Measurements from ENCODE around the gene ATP11C.

The ATP11C gene

DNA sequence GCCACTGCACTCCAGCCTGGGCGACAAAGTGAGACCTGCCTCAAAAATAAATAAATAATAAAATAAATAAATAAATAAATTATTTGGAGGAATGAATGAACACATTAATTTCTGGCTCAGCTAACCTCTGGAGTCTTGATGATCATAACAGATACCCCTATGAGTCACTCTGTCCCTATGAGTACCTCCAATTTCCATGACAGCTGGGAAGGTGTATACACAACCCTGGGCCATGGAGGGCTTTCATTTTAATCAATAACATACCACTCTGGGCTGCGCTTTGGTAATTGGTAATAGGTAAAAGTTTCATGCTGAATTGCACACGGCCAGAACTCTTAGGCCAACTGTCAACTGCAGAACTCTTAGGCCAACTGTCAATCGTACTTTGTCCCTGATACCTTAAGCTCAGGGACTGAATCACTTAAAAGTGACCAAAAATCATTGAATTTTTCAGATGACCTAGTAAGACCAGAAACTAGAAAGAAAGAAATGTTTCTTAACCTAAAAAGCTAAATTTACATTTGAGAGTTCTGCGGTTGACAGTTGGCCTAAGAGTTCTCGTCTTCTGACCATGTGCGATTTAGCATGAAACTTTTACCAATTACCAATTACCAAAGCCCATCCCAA, 112.4 kb downstream of the ATP11C start:
- no peak overlapping the region for H2AFZ ChIP-seq (ENCODE audit: insufficient read depth, low read length, poor library complexity)

DNA sequence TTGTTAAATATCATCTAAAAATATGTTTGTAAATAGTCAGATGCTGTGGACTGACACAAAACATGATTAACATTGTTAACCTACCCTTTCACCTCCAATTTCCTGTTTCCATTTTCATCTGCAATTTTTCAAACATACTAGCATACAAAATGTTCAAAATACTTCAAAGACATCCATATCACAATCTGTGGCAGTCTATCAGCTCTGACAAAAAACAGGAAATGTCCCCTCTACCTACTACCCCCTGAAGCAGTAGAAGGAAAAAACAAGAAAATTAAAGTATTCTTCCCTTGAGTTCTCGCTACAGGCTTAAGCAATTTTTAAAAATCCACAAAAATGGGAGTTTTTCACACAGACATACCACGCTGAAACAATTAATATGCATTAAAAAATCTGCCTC, 116.6 kb downstream of the ATP11C start:
- H3K23ac ChIP-seq (ENCODE audit: low read length): no peak overlapping the region
- no peak overlapping the region for H4K91ac ChIP-seq (ENCODE audit: low read depth, low read length)
- no peak overlapping the region for H2BK120ac ChIP-seq (ENCODE audit: insufficient read depth, low read length, poor library complexity)
- no peak overlapping the region for H4K12ac ChIP-seq (ENCODE audit: low read depth, low read length)
- no peak overlapping the region for H3K4me3 ChIP-seq (ENCODE audit: low read depth, low read length)
- H4K8ac ChIP-seq (ENCODE audit: low read depth, low read length): no peak overlapping the region
- DNase-seq: no peak
- H3K79me1 ChIP-seq (ENCODE audit: low read length): no peaks in the 10 kb centered on the region
- no peaks in the 10 kb centered on the region for H3K9me3 ChIP-seq (ENCODE audit: insufficient read depth, low read depth, low read length)
- H3K79me2 ChIP-seq (ENCODE audit: control insufficient read depth, insufficient read depth, low read length, poor library complexity): no peaks in the 10 kb centered on the region
- WGBS (ENCODE audit: extremely low coverage, insufficient coverage, insufficient read length): no CpG with 5 or more reads among the region's 2 CpGs
- H3K18ac ChIP-seq (ENCODE audit: low read length): no peak overlapping the region
- no peak overlapping the region for H2BK5ac ChIP-seq (ENCODE audit: low read depth, low read length, poor library complexity)
- H3K27ac ChIP-seq (ENCODE audit: low read depth, low read length): no peak overlapping the region
- no peaks in the 10 kb centered on the region for H3K4me1 ChIP-seq (ENCODE audit: control insufficient read depth in 1 of 2, insufficient read depth in 2 of 2, low read length in 2 of 2)
- H2AFZ ChIP-seq (ENCODE audit: insufficient read depth, low read length, poor library complexity): no peak overlapping the region
- no peak overlapping the region for H3K4me2 ChIP-seq (ENCODE audit: low read length)
- no peak overlapping the region for H3K14ac ChIP-seq (ENCODE audit: low read length)
- no peak overlapping the region for H2BK12ac ChIP-seq (ENCODE audit: low read length)
- no peaks in the 10 kb centered on the region for H3K36me3 ChIP-seq (ENCODE audit: control insufficient read depth in 1 of 2, insufficient read depth in 2 of 2, low read length in 2 of 2)
- H3K4ac ChIP-seq (ENCODE audit: low read depth, low read length): no peak overlapping the region
- no peaks in the 10 kb centered on the region for H3K27me3 ChIP-seq (ENCODE audit: insufficient read depth, low read length)
- H3K9ac ChIP-seq (ENCODE audit: low read length): no peak overlapping the region
- no peak overlapping the region for H2AK5ac ChIP-seq (ENCODE audit: low read length)

More for the DNA sequence above, 112.4 kb downstream of the ATP11C start:
- Histone ChIP-seq H3K4me2 (ENCODE audit: low read length) (no peak overlapping the region), H2AK5ac (ENCODE audit: low read length) (no peak overlapping the region), H3K27ac (ENCODE audit: low read depth, low read length) (no peak overlapping the region), H3K36me3 (ENCODE audit: control insufficient read depth in 1 of 2, insufficient read depth in 2 of 2, low read length in 2 of 2) (peaks cover 0 to 2% of the 10 kb centered on the region in 2 experiments), H4K12ac (ENCODE audit: low read depth, low read length) (no peak overlapping the region), H3K4ac (ENCODE audit: low read depth, low read length) (no peak overlapping the region), H3K4me3 (ENCODE audit: low read depth, low read length) (no peak overlapping the region), H3K79me2 (ENCODE audit: control insufficient read depth, insufficient read depth, low read length, poor library complexity) (no peaks in the 10 kb centered on the region), H3K23ac (ENCODE audit: low read length) (no peak overlapping the region), H3K9me3 (ENCODE audit: insufficient read depth, low read depth, low read length) (no peaks in the 10 kb centered on the region), H2BK5ac (ENCODE audit: low read depth, low read length, poor library complexity) (no peak overlapping the region), H2BK12ac (ENCODE audit: low read length) (no peak overlapping the region), H3K79me1 (ENCODE audit: low read length) (no peaks in the 10 kb centered on the region), H4K8ac (ENCODE audit: low read depth, low read length) (no peak overlapping the region), H3K9ac (ENCODE audit: low read length) (no peak overlapping the region), H2BK120ac (ENCODE audit: insufficient read depth, low read length, poor library complexity) (no peak overlapping the region), H3K4me1 (ENCODE audit: control insufficient read depth in 1 of 2, insufficient read depth in 2 of 2, low read length in 2 of 2) (no peaks in the 10 kb centered on the region), H3K18ac (ENCODE audit: low read length) (no peak overlapping the region), H3K14ac (ENCODE audit: low read length) (no peak overlapping the region), H4K91ac (ENCODE audit: low read depth, low read length) (no peak overlapping the region), H3K27me3 (ENCODE audit: insufficient read depth, low read length) (no peaks in the 10 kb centered on the region)
- no CpG with 5 or more reads among the region's 7 CpGs for WGBS (ENCODE audit: extremely low coverage, insufficient coverage, insufficient read length)
- no peak for DNase-seq

DNA sequence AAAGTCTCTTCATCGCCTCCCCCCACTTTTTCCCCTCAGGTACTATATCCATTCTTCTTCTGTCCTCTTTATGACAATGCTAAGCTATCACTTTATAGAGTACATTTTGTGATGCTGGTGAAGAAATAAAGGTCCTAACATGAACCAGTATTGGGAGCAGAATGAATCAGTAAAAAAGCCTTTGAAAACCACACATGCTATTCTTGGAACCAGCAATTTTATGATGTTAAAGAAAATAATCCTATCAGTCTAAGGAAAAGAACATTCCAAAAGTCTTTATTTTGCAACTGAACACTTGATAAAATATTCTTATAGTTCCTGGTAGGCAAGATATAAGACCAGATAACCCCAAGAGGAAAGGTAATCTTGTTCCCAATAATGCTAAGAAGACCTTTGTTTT, 117.1 kb downstream of the ATP11C start:
- no peak overlapping the region for H3K14ac ChIP-seq (ENCODE audit: low read length)
- no peak for DNase-seq
- no peak overlapping the region for H3K23ac ChIP-seq (ENCODE audit: low read length)
- H3K36me3 ChIP-seq (ENCODE audit: control insufficient read depth in 1 of 2, insufficient read depth in 2 of 2, low read length in 2 of 2): no peaks in the 10 kb centered on the region
- H2AFZ ChIP-seq (ENCODE audit: insufficient read depth, low read length, poor library complexity): no peak overlapping the region
- H3K79me2 ChIP-seq (ENCODE audit: control insufficient read depth, insufficient read depth, low read length, poor library complexity): no peaks in the 10 kb centered on the region
- H2BK120ac ChIP-seq (ENCODE audit: insufficient read depth, low read length, poor library complexity): no peak overlapping the region
- no peaks in the 10 kb centered on the region for H3K4me1 ChIP-seq (ENCODE audit: control insufficient read depth in 1 of 2, insufficient read depth in 2 of 2, low read length in 2 of 2)
- H3K79me1 ChIP-seq (ENCODE audit: low read length): no peaks in the 10 kb centered on the region
- H3K4me2 ChIP-seq (ENCODE audit: low read length): no peak overlapping the region
- H3K4ac ChIP-seq (ENCODE audit: low read depth, low read length): no peak overlapping the region
- H3K9me3 ChIP-seq (ENCODE audit: insufficient read depth, low read depth, low read length): no peaks in the 10 kb centered on the region
- H3K18ac ChIP-seq (ENCODE audit: low read length): no peak overlapping the region
- no peak overlapping the region for H3K9ac ChIP-seq (ENCODE audit: low read length)
- H2AK5ac ChIP-seq (ENCODE audit: low read length): no peak overlapping the region
- H3K27me3 ChIP-seq (ENCODE audit: insufficient read depth, low read length): no peaks in the 10 kb centered on the region
- no peak overlapping the region for H4K91ac ChIP-seq (ENCODE audit: low read depth, low read length)
- WGBS (ENCODE audit: extremely low coverage, insufficient coverage, insufficient read length): no CpG with 5 or more reads among the region's 1 CpG
- H3K4me3 ChIP-seq (ENCODE audit: low read depth, low read length): no peak overlapping the region
- H2BK12ac ChIP-seq (ENCODE audit: low read length): no peak overlapping the region
- H2BK5ac ChIP-seq (ENCODE audit: low read depth, low read length, poor library complexity): no peak overlapping the region
- H4K8ac ChIP-seq (ENCODE audit: low read depth, low read length): no peak overlapping the region
- H4K12ac ChIP-seq (ENCODE audit: low read depth, low read length): no peak overlapping the region
- H3K27ac ChIP-seq (ENCODE audit: low read depth, low read length): no peak overlapping the region

DNA sequence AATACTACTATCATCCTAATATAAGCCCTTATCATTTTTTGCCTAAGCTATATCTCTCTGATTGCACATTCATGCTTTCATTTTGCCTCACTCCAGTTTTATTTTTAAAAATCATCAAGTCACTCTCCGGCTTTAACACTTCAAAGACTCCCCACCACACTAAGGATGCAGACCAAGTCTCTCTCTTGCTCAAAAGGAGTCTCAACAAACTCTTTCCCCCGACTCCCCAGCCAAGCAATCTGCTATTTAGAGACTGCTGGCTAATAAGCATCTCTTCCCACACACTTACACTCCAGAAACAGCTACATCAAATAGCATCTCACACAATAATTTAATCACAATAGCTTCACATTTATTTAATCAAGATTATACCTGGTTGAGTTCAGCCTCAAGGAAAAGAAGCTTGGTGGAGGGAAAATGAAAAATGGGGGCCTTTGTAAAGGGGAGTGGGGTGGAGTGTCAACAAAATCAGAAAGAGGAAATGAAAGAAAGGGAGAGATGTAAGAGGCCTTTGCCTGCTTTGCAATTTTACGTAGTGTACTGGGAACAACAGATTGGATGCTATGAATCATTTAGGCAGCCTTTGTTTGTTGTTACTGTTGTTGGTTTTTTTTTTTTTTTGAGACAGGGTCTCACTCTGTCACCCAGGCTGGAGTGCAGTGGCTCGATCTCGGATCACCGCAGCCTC, 120.8 kb downstream of the ATP11C start:
- no CpG with 5 or more reads among the region's 6 CpGs for WGBS (ENCODE audit: extremely low coverage, insufficient coverage, insufficient read length)
- no peak for DNase-seq

More for the DNA sequence above, 120.8 kb downstream of the ATP11C start:
- H3K9ac ChIP-seq (ENCODE audit: low read length): no peak overlapping the region
- H2BK120ac ChIP-seq (ENCODE audit: insufficient read depth, low read length, poor library complexity): no peak overlapping the region
- no peaks in the 10 kb centered on the region for H3K79me1 ChIP-seq (ENCODE audit: low read length)
- H2BK5ac ChIP-seq (ENCODE audit: low read depth, low read length, poor library complexity): no peak overlapping the region
- no peak overlapping the region for H4K12ac ChIP-seq (ENCODE audit: low read depth, low read length)
- H3K4me1 ChIP-seq (ENCODE audit: control insufficient read depth in 1 of 2, insufficient read depth in 2 of 2, low read length in 2 of 2): no peaks in the 10 kb centered on the region
- no peak overlapping the region for H2BK12ac ChIP-seq (ENCODE audit: low read length)
- no peak overlapping the region for H3K4ac ChIP-seq (ENCODE audit: low read depth, low read length)
- no peaks in the 10 kb centered on the region for H3K36me3 ChIP-seq (ENCODE audit: control insufficient read depth in 1 of 2, insufficient read depth in 2 of 2, low read length in 2 of 2)
- H2AK5ac ChIP-seq (ENCODE audit: low read length): no peak overlapping the region
- H3K23ac ChIP-seq (ENCODE audit: low read length): no peak overlapping the region
- H3K18ac ChIP-seq (ENCODE audit: low read length): no peak overlapping the region
- no peak overlapping the region for H3K4me3 ChIP-seq (ENCODE audit: low read depth, low read length)
- H4K8ac ChIP-seq (ENCODE audit: low read depth, low read length): no peak overlapping the region
- H3K4me2 ChIP-seq (ENCODE audit: low read length): no peak overlapping the region
- no peak overlapping the region for H3K14ac ChIP-seq (ENCODE audit: low read length)
- H3K9me3 ChIP-seq (ENCODE audit: insufficient read depth, low read depth, low read length): no peaks in the 10 kb centered on the region
- no peaks in the 10 kb centered on the region for H3K27me3 ChIP-seq (ENCODE audit: insufficient read depth, low read length)
- no peak overlapping the region for H3K27ac ChIP-seq (ENCODE audit: low read depth, low read length)
- H3K79me2 ChIP-seq (ENCODE audit: control insufficient read depth, insufficient read depth, low read length, poor library complexity): no peaks in the 10 kb centered on the region
- no peak overlapping the region for H2AFZ ChIP-seq (ENCODE audit: insufficient read depth, low read length, poor library complexity)
- no peak overlapping the region for H4K91ac ChIP-seq (ENCODE audit: low read depth, low read length)
